BLaER1 treated with 17β-estradiol and CSF1 and Interleukin-3, amounts not matched to agents 10 nM and 100 nM (cell line): ENCODE results near the gene CERK.

Experiments used
- H3K27ac ChIP-seq, 11 experiments: shearing (Covaris generic); formaldehyde crosslinking; 2 replicates each; pipeline ENCODE4 v1.8.1; 2022
- H3K27me3 ChIP-seq, 11 experiments: shearing (Covaris generic); formaldehyde crosslinking; 2 replicates each; pipeline ENCODE4 v1.8.1; 2022
- H3K36me3 ChIP-seq, 11 experiments: shearing (Covaris generic); formaldehyde crosslinking; 2 replicates each; pipeline ENCODE4 v1.8.1; 2022
- H3K4me1 ChIP-seq, 10 experiments: shearing (Covaris generic); formaldehyde crosslinking; 2 replicates each; pipeline ENCODE4 v1.8.1; 2022
- H3K4me2 ChIP-seq, 11 experiments: shearing (Covaris generic); formaldehyde crosslinking; 2 replicates each; pipeline ENCODE4 v1.8.1; 2022
- H3K4me3 ChIP-seq, 10 experiments: shearing (Covaris generic); formaldehyde crosslinking; 2 replicates each; pipeline ENCODE4 v1.8.1; 2022
- H3K9ac ChIP-seq, 11 experiments: shearing (Covaris generic); formaldehyde crosslinking; 2 replicates each; pipeline ENCODE4 v1.8.1; 2022
- H3K9me3 ChIP-seq, 11 experiments: shearing (Covaris generic); formaldehyde crosslinking; replicated peaks in 1 of 11; 2 replicates each; pipeline ENCODE4 v1.8.1; 2022
- H4K20me1 ChIP-seq, 11 experiments: shearing (Covaris generic); formaldehyde crosslinking; 2 replicates each; pipeline ENCODE4 v1.8.1; 2022
- Cebpa-rat ChIP-seq, 11 experiments: shearing (Covaris generic); IDR thresholded peaks; 2 replicates each; pipeline ENCODE4 v1.8.1; 2022

CERK gene

GRCh38 chr22:46666577-46667244 is 71.3 kb downstream of the CERK start:
- no peak for TF ChIP-seq Cebpa-rat (IDR thresholded peaks at IDR 0.05)
- H3K4me1 ChIP-seq = peaks cover 3 to 66% (median 36%) of the 10 kb centered on the region in 10 experiments

DNA sequence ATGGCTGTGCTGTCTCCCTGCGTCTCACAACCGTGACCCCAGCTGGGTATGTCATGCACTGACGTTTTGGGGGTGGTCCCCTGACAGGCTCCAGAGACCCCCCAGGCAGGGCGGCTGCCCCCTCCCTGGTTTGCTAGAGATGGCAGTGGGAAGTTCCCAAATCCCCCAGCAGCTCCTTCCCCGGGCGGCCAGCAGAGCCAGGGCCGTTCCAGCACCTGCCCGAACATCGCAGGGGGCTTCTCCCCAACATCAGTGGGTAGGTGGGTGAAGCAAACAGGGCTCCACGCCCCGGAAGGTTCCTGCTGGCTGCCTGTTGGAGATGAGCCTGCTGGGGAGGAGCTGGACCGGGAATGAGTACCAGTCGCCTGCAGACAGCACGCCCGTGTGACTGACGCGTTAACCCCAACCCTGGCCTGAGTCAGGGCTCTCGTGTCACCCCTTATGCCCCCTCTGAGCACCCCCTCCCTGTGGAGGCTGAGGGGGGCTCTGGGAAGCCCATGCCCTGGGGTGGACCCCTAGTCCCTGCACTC is 72.2 kb downstream of the CERK start:
- no peak for TF ChIP-seq Cebpa-rat (IDR thresholded peaks at IDR 0.05)
- Histone ChIP-seq H3K36me3 (peaks cover 49 to 97% (median 83%) of the 10 kb centered on the region in 11 experiments), H3K4me2 (no peak overlapping the region)

More at GRCh38 chr22:46666577-46667244, 71.3 kb downstream of the CERK start:
- H3K4me3 ChIP-seq = no peak overlapping the region
- H3K27ac ChIP-seq = no peak overlapping the region
- H4K20me1 ChIP-seq = peaks cover 22 to 99% (median 42%) of the 10 kb centered on the region in 11 experiments; a peak in 19 of 22 replicates
- H3K36me3 ChIP-seq = peaks cover 49 to 93% (median 87%) of the 10 kb centered on the region in 11 experiments
- H3K4me2 ChIP-seq = 0 out of 22 replicates have a peak overlapping the region, but pooled peaks of 1 of the 11 experiments have one; percentile 49
- H3K9me3 ChIP-seq = no peaks in the 10 kb centered on the region
- no peaks in the 10 kb centered on the region for H3K27me3 ChIP-seq
- H3K9ac ChIP-seq = no peak overlapping the region

GRCh38 chr22:46665151-46665695 is 72.8 kb downstream of the CERK start:
- no peak overlapping the region for H3K27ac ChIP-seq
- no peak overlapping the region for H3K4me2 ChIP-seq
- H3K27me3 ChIP-seq = no peaks in the 10 kb centered on the region
- peaks cover 14 to 67% (median 41%) of the 10 kb centered on the region in 10 experiments; a peak in 19 of 20 replicates for H3K4me1 ChIP-seq
- H4K20me1 ChIP-seq = peaks cover 37 to 100% (median 52%) of the 10 kb centered on the region in 11 experiments; a peak in 20 of 22 replicates
- no peak for TF ChIP-seq Cebpa-rat (IDR thresholded peaks at IDR 0.05)
- H3K4me3 ChIP-seq = no peak overlapping the region
- no peaks in the 10 kb centered on the region for H3K9me3 ChIP-seq
- H3K36me3 ChIP-seq = peaks cover 43 to 91% (median 78%) of the 10 kb centered on the region in 11 experiments
- H3K9ac ChIP-seq = no peak overlapping the region

More for the DNA sequence above, 72.2 kb downstream of the CERK start:
- Histone ChIP-seq H3K4me1 (peaks cover 9 to 66% (median 36%) of the 10 kb centered on the region in 10 experiments; a peak in 19 of 20 replicates), H3K27ac (no peak overlapping the region), H4K20me1 (peaks cover 31 to 100% (median 47%) of the 10 kb centered on the region in 11 experiments; a peak in 19 of 22 replicates), H3K27me3 (no peaks in the 10 kb centered on the region), H3K4me3 (no peak overlapping the region), H3K9ac (no peak overlapping the region), H3K9me3 (no peaks in the 10 kb centered on the region)

DNA sequence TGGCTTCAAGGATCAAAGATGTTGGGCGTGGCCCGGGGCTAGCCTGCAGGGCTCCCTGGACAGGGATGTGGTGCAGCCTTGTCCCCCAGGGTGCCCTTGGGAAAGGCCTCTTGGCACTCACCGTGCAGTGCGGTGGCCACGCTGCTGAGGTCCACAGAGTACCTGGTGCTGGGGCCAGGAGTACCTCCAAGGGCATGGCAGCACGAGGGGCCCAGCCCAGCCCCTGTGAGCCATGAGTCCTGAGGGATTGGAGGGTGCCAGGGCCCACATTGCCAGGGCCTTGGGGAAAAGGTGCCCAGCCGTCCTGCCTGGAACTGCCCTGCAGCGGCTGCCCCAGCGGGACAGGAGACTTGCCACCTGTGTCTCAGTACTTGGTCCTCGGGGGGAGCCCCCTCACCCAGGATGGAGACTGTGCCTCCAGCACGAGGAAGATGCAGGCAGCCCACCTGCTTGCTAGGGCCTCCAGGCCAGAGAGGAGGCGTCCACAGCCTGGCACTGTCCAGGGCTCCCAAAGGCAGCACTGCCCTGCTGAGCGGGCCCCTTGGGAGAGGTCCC is 73.7 kb downstream of the CERK start:
- Histone ChIP-seq H3K4me1 (peaks cover 16 to 73% (median 49%) of the 10 kb centered on the region in 10 experiments; a peak in 19 of 20 replicates), H3K36me3 (peaks cover 37 to 91% (median 77%) of the 10 kb centered on the region in 11 experiments), H4K20me1 (peaks cover 46 to 100% (median 60%) of the 10 kb centered on the region in 11 experiments; a peak in 20 of 22 replicates), H3K4me3 (no peak overlapping the region), H3K9ac (no peak overlapping the region), H3K9me3 (no peaks in the 10 kb centered on the region), H3K4me2 (no peak overlapping the region), H3K27ac (no peak overlapping the region), H3K27me3 (no peaks in the 10 kb centered on the region)
- no peak for TF ChIP-seq Cebpa-rat (IDR thresholded peaks at IDR 0.05)

- Histone ChIP-seq H3K9ac (peak overlapping the region in 2 of 11 experiments; percentile 18 to 34; a peak in 3 of 22 replicates), H3K4me2 (peak overlapping the region in 7 of 11 experiments; percentile 33 to 60 (median 44); a peak in 12 of 22 replicates), H3K4me3 (no peak overlapping the region), H3K4me1 (peaks cover 16 to 74% (median 54%) of the 10 kb centered on the region in 10 experiments; a peak in 19 of 20 replicates), H3K27me3 (no peaks in the 10 kb centered on the region), H4K20me1 (peaks cover 51 to 100% (median 66%) of the 10 kb centered on the region in 11 experiments; a peak in 20 of 22 replicates), H3K9me3 (no peaks in the 10 kb centered on the region), H3K27ac (no peak overlapping the region), H3K36me3 (peaks cover 37 to 91% (median 69%) of the 10 kb centered on the region in 11 experiments)
- no peak for TF ChIP-seq Cebpa-rat (IDR thresholded peaks at IDR 0.05)
Observed at GRCh38 chr22:46663436-46664100, 74.5 kb downstream of the CERK start.

GRCh38 chr22:46663001-46663400 is 75.1 kb downstream of the CERK start:
- Histone ChIP-seq H3K9me3 (no peaks in the 10 kb centered on the region), H3K4me1 (peaks cover 16 to 69% (median 52%) of the 10 kb centered on the region in 10 experiments; a peak in 19 of 20 replicates), H3K27ac (no peak overlapping the region), H3K4me2 (peak overlapping the region in 7 of 11 experiments; percentile 33 to 60 (median 44); a peak in 12 of 22 replicates), H3K4me3 (no peak overlapping the region), H3K9ac (peak overlapping the region in 3 of 11 experiments; percentile 18 to 41 (median 34); a peak in 1 of 22 replicates), H3K27me3 (no peaks in the 10 kb centered on the region), H3K36me3 (peaks cover 37 to 89% (median 63%) of the 10 kb centered on the region in 11 experiments), H4K20me1 (peaks cover 51 to 99% (median 66%) of the 10 kb centered on the region in 11 experiments; a peak in 20 of 22 replicates)
- no peak for TF ChIP-seq Cebpa-rat (IDR thresholded peaks at IDR 0.05)

DNA sequence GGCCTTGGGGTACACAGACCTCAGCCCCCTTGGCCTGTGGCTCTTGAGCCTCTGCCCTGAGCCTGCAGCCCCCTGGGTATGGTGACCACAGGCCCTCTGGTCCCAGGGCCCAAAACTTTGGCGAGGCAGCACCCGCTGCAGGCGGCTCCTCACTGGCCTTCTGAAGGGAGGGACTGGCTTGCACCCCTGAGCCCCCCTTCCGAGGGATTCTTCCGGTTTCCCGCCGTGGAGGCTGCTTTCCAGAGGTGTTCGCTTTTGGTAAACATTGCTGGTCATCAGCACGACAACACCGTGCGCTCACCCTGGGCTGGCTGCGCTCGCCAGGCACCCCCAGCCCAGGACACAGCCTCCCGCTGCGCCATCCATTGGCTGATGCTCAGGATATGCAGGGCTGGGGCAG is 75.8 kb downstream of the CERK start:
- Histone ChIP-seq H3K9ac (peak overlapping the region in 2 of 11 experiments; percentile 18 to 41; a peak in 3 of 22 replicates), H3K36me3 (peaks cover 32 to 89% (median 61%) of the 10 kb centered on the region in 11 experiments), H3K27me3 (no peaks in the 10 kb centered on the region), H3K27ac (peak overlapping the region in 2 of 11 experiments; percentile 6 to 15; a peak in 1 of 22 replicates), H4K20me1 (peaks cover 56 to 99% (median 73%) of the 10 kb centered on the region in 11 experiments; a peak in 21 of 22 replicates), H3K4me2 (peak overlapping the region in 8 of 11 experiments; percentile 17 to 60 (median 45); a peak in 10 of 22 replicates), H3K4me1 (peaks cover 20 to 69% (median 55%) of the 10 kb centered on the region in 10 experiments), H3K4me3 (no peak overlapping the region), H3K9me3 (no peaks in the 10 kb centered on the region)
- no peak for TF ChIP-seq Cebpa-rat (IDR thresholded peaks at IDR 0.05)

GRCh38 chr22:46661221-46661851 is 76.7 kb downstream of the CERK start:
- H3K4me1 ChIP-seq = peaks cover 26 to 77% (median 64%) of the 10 kb centered on the region in 10 experiments
- peaks cover 23 to 80% (median 52%) of the 10 kb centered on the region in 11 experiments for H3K36me3 ChIP-seq
- H3K9me3 ChIP-seq = no peaks in the 10 kb centered on the region
- 0 out of 22 replicates have a peak overlapping the region, but pooled peaks of 1 of the 11 experiments have one; percentile 6 for H3K27ac ChIP-seq
- H3K4me3 ChIP-seq = no peak overlapping the region
- H3K4me2 ChIP-seq = peak overlapping the region; percentile 17 to 65 (median 45); a peak in 18 of 22 replicates
- peaks cover 65 to 99% (median 82%) of the 10 kb centered on the region in 11 experiments for H4K20me1 ChIP-seq
- H3K9ac ChIP-seq = no peak overlapping the region
- no peak for TF ChIP-seq Cebpa-rat (IDR thresholded peaks at IDR 0.05)
- H3K27me3 ChIP-seq = no peaks in the 10 kb centered on the region
